Upper lobe of right lung (tissue), 1 donor: Measurements from ENCODE around the gene EPN3. TPM values are rescaled to one million over a fixed set of nuclear protein-coding genes. Genes with fewer than 3 reads are reported as not detected.

ENCODE experiments used
- ATAC-seq: fragments of 200-7000 bp; cut with Tn5 transposase; one replicate; pipeline ENCODE4 v1.9.1; 2020; ENCODE audit warnings: mild to moderate bottlenecking, moderate library complexity
- DNase-seq: peaks from one replicate; pipeline ENCODE4 v3.0.0-alpha.2; 2020
- H3K27ac ChIP-seq: fragments of 200-600 bp; one replicate; pipeline ENCODE4 v1.8.0; 2022
- H3K27me3 ChIP-seq: fragments of 200-600 bp; one replicate; pipeline ENCODE4 v1.8.0; 2022; ENCODE audit warnings: mild to moderate bottlenecking
- H3K36me3 ChIP-seq: fragments of 200-600 bp; one replicate; pipeline ENCODE4 v1.8.0; 2022
- H3K4me1 ChIP-seq: fragments of 200-600 bp; one replicate; pipeline ENCODE4 v1.8.0; 2022
- H3K4me3 ChIP-seq: fragments of 200-600 bp; one replicate; pipeline ENCODE4 v1.8.0; 2022; ENCODE audit warnings: mild to moderate bottlenecking
- H3K9me3 ChIP-seq: fragments of 200-600 bp; one replicate; pipeline ENCODE4 v1.8.0; 2022
- CTCF ChIP-seq: fragments of 200-600 bp; IDR thresholded peaks from one replicate; pipeline ENCODE4 v1.8.0; 2022; ENCODE audit warnings: antibody characterized with exemption
- intact Hi-C: fragments of 100-400 bp; cut with DNase I; formaldehyde crosslinking; loops from one replicate; pipeline ENCODE4 v1.11.0; 2022
- total RNA-seq: library from RNA; stranded (reverse); fragmentation: NEBNext Ultra II Directional; extraction: Animal tissue kit (Norgen Biotek cat#: 25700); gene quantifications from one replicate; pipeline ENCODE4 v1.2.1, GENCODE V29; 2021
- donor health status: DM: no; HTN: yes; CAD: no; lungs with severe emphysema.

EPN3 gene
- total RNA-seq, 1 donor from 2014 or later: 0.09 TPM

GRCh38 chr17:50539762-50540559 lies 7.4 kb downstream of the EPN3 start:
- H3K4me1 ChIP-seq: peaks cover 21% of the 10 kb centered on the region
- no peaks in the 10 kb centered on the region for H3K27me3 ChIP-seq
- H3K4me3 ChIP-seq: no peak overlapping the region
- ATAC-seq: peak; percentile 7
- no peak for TF ChIP-seq CTCF
- H3K36me3 ChIP-seq: no peaks in the 10 kb centered on the region
- no peak overlapping the region for H3K27ac ChIP-seq
- no peak for DNase-seq
- intact Hi-C loops: loop anchor here (10.0 kb wide), 2 partner anchors 145 to 305 kb away; no protein-coding TSS in a partner anchor
- no peaks in the 10 kb centered on the region for H3K9me3 ChIP-seq

GRCh38 chr17:50540560-50541401 lies 8.2 kb downstream of the EPN3 start:
- no peak for ATAC-seq
- H3K27me3 ChIP-seq: no peaks in the 10 kb centered on the region
- no peak for TF ChIP-seq CTCF
- H3K4me3 ChIP-seq: peak overlapping the region; percentile 63
- no peaks in the 10 kb centered on the region for H3K36me3 ChIP-seq
- intact Hi-C loops: loop anchor here (10.0 kb wide), 2 partner anchors 144 to 304 kb away; no protein-coding TSS in a partner anchor
- no peak for DNase-seq
- no peak overlapping the region for H3K27ac ChIP-seq
- H3K4me1 ChIP-seq: peaks cover 21% of the 10 kb centered on the region
- H3K9me3 ChIP-seq: no peaks in the 10 kb centered on the region

- no peak for ATAC-seq
- Histone ChIP-seq H3K36me3 (no peaks in the 10 kb centered on the region), H3K9me3 (no peaks in the 10 kb centered on the region), H3K27me3 (no peaks in the 10 kb centered on the region), H3K4me1 (peaks cover 21% of the 10 kb centered on the region), H3K4me3 (peak overlapping the region; percentile 63), H3K27ac (peak overlapping the region; percentile 51)
- no peak for TF ChIP-seq CTCF
- intact Hi-C loops: loop anchor here (10.0 kb wide), 2 partner anchors 143 to 303 kb away; no protein-coding TSS in a partner anchor
- no peak for DNase-seq
Measured at GRCh38 chr17:50541402-50541715, 8.8 kb downstream of the EPN3 start.

- peak; percentile 36 for TF ChIP-seq CTCF
- ATAC-seq (peak; percentile 91), DNase-seq (peak; percentile 94)
- intact Hi-C loops: loop anchor here (10.0 kb wide), 2 partner anchors 143 to 303 kb away; no protein-coding TSS in a partner anchor
- H3K4me3 ChIP-seq: peak overlapping the region; percentile 63
- no peaks in the 10 kb centered on the region for H3K36me3 ChIP-seq
- H3K27me3 ChIP-seq: no peaks in the 10 kb centered on the region
- peaks cover 21% of the 10 kb centered on the region for H3K4me1 ChIP-seq
- H3K9me3 ChIP-seq: no peaks in the 10 kb centered on the region
- H3K27ac ChIP-seq: peak overlapping the region; percentile 51
Measured at GRCh38 chr17:50541716-50542688, 9.5 kb downstream of the EPN3 start.
